ENCODE measurements around the gene SPEG. TPM values are rescaled to one million over a fixed set of nuclear protein-coding genes. Genes with fewer than 3 reads are reported as not detected.

SPEG gene
- total RNA-seq, 1 donor from 2014 or later, result 0.09 TPM

GRCh38 chr2:219490186-219490585 is 55.5 kb downstream of the SPEG start:
- H3K4me3 Mint-ChIP-seq, result no peak overlapping the region
- CTCF ChIA-PET, result no interaction called here
- no peak overlapping the region for H3K27ac Mint-ChIP-seq
- H3K9me3 Mint-ChIP-seq, result no peaks in the 10 kb centered on the region
- ATAC-seq (ENCODE audit: low read depth) (no peak), DNase-seq (no peak)
- POLR2A ChIA-PET, result no interaction called here
- H3K36me3 Mint-ChIP-seq (ENCODE audit: low read depth), result no peaks in the 10 kb centered on the region
- no peaks in the 10 kb centered on the region for H3K4me1 Mint-ChIP-seq
- TF ChIP-seq, protein P1, sequence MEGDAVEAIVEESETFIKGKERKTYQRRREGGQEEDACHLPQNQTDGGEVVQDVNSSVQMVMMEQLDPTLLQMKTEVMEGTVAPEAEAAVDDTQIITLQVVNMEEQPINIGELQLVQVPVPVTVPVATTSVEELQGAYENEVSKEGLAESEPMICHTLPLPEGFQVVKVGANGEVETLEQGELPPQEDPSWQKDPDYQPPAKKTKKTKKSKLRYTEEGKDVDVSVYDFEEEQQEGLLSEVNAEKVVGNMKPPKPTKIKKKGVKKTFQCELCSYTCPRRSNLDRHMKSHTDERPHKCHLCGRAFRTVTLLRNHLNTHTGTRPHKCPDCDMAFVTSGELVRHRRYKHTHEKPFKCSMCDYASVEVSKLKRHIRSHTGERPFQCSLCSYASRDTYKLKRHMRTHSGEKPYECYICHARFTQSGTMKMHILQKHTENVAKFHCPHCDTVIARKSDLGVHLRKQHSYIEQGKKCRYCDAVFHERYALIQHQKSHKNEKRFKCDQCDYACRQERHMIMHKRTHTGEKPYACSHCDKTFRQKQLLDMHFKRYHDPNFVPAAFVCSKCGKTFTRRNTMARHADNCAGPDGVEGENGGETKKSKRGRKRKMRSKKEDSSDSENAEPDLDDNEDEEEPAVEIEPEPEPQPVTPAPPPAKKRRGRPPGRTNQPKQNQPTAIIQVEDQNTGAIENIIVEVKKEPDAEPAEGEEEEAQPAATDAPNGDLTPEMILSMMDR (IDR thresholded peaks at IDR 0.05), result no peak
- peaks cover 52% of the 10 kb centered on the region for H3K27me3 Mint-ChIP-seq
- intact Hi-C loops (cut with micrococcal nuclease), result loop anchor here (10.0 kb wide), 1 partner anchor 1715 kb away; no protein-coding TSS in a partner anchor

- Mint-ChIP-seq H3K9me3 (no peaks in the 10 kb centered on the region), H3K27ac (no peak overlapping the region), H3K36me3 (ENCODE audit: low read depth) (no peaks in the 10 kb centered on the region), H3K27me3 (peaks cover 51% of the 10 kb centered on the region), H3K4me1 (peaks cover 2% of the 10 kb centered on the region), H3K4me3 (no peak overlapping the region)
- ATAC-seq (ENCODE audit: low read depth), result no peak
- intact Hi-C loops (cut with micrococcal nuclease), result loop anchor here (10.0 kb wide), 1 partner anchor 1714 kb away; no protein-coding TSS in a partner anchor
- ChIA-PET CTCF (no interaction called here), POLR2A (no interaction called here)
- TF ChIP-seq, protein P1 (IDR thresholded peaks at IDR 0.05), result no peak
- DNase-seq, result no peak
Measured at GRCh38 chr2:219490600-219491130, 56.0 kb downstream of the SPEG start.

GRCh38 chr2:219491278-219491963 is 56.8 kb downstream of the SPEG start:
- intact Hi-C loops (cut with micrococcal nuclease), result loop anchor here (10.0 kb wide), 1 partner anchor 1713 kb away; no protein-coding TSS in a partner anchor
- H3K9me3 Mint-ChIP-seq, result no peaks in the 10 kb centered on the region
- ChIA-PET POLR2A (no interaction called here), CTCF (interaction anchor here (5.7 kb wide), 1 partner anchor 39 kb away, joined by 63 read pairs; no protein-coding TSS in a partner anchor)
- no peak overlapping the region for H3K27ac Mint-ChIP-seq
- H3K4me3 Mint-ChIP-seq, result no peak overlapping the region
- peaks cover 6% of the 10 kb centered on the region for H3K4me1 Mint-ChIP-seq
- H3K27me3 Mint-ChIP-seq, result peaks cover 48% of the 10 kb centered on the region
- TF ChIP-seq, protein P1 (IDR thresholded peaks at IDR 0.05), result no peak
- no peaks in the 10 kb centered on the region for H3K36me3 Mint-ChIP-seq (ENCODE audit: low read depth)
- DNase-seq (no peak), ATAC-seq (ENCODE audit: low read depth) (no peak)

DNA sequence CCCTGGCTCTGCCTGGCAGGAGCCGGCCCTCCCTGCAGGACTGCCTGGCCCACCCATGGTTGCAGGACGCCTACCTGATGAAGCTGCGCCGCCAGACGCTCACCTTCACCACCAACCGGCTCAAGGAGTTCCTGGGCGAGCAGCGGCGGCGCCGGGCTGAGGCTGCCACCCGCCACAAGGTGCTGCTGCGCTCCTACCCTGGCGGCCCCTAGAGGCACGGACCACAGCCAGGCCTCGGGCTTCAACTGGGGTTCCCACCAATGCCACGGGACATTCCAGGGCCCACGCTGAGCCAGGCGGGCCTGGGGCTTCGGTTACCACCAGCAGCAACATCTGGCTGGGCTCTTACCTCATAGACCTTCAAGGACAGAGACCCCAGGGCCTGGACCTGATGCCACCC is 57.9 kb downstream of the SPEG start:
- DNase-seq, result no peak
- Mint-ChIP-seq H3K36me3 (ENCODE audit: low read depth) (no peaks in the 10 kb centered on the region), H3K27ac (no peak overlapping the region), H3K9me3 (no peaks in the 10 kb centered on the region), H3K27me3 (peaks cover 48% of the 10 kb centered on the region), H3K4me3 (no peak overlapping the region), H3K4me1 (peaks cover 14% of the 10 kb centered on the region)
- no peak for ATAC-seq (ENCODE audit: low read depth)
- ChIA-PET POLR2A (no interaction called here), CTCF (interaction anchor here (5.7 kb wide), 1 partner anchor 37 kb away, joined by 63 read pairs; no protein-coding TSS in a partner anchor)
- intact Hi-C loops (cut with micrococcal nuclease), result loop anchor here (10.0 kb wide), 1 partner anchor 1712 kb away; no protein-coding TSS in a partner anchor
- TF ChIP-seq, protein P1 (IDR thresholded peaks at IDR 0.05), result no peak

- no peak for ATAC-seq (ENCODE audit: low read depth)
- Mint-ChIP-seq H3K4me3 (no peak overlapping the region), H3K27me3 (peaks cover 49% of the 10 kb centered on the region), H3K27ac (no peak overlapping the region), H3K9me3 (no peaks in the 10 kb centered on the region), H3K36me3 (ENCODE audit: low read depth) (no peaks in the 10 kb centered on the region), H3K4me1 (peaks cover 16% of the 10 kb centered on the region)
- DNase-seq, result no peak
- ChIA-PET CTCF (interaction anchor here (5.7 kb wide), 1 partner anchor 37 kb away, joined by 63 read pairs; no protein-coding TSS in a partner anchor), POLR2A (no interaction called here)
- intact Hi-C loops (cut with micrococcal nuclease), result loop anchor here (10.0 kb wide), 1 partner anchor 1712 kb away; no protein-coding TSS in a partner anchor
- TF ChIP-seq, protein P1 (IDR thresholded peaks at IDR 0.05), result no peak
Measured at GRCh38 chr2:219493086-219493485, 58.4 kb downstream of the SPEG start.
